HG03378 (cell line): ENCODE measurements around the gene NODAL.
"Not testable (repeated sequence)": the region's sequence is repeated elsewhere in the genome, so short reads cannot be mapped to it uniquely, and the experiment has no call there.

Experiments used
- ATAC-seq: cut with Tn5 transposase; IDR thresholded peaks from one replicate; pipeline ENCODE4 v1.9.1; 2021; ENCODE audit warnings: mild to moderate bottlenecking, moderate library complexity; ENCODE audit not compliant: unreplicated experiment

Gene NODAL

GRCh38 chr10:70441161-70441894 is at the start of gene NODAL:
TSS of gene NODAL (minus strand) at chr10:70441681. CDS start at chr10:70441667, 14 bp downstream.
- no peak for ATAC-seq

GRCh38 chr10:70490142-70490541 is 48.7 kb upstream of the NODAL start:
- ATAC-seq = no peak

- ATAC-seq = no peak
These were observed 46.3 kb upstream of the NODAL start for GRCh38 chr10:70487824-70488223.

GRCh38 chr10:70483872-70484271 is 42.4 kb upstream of the NODAL start:
- ATAC-seq = not testable (repeated sequence)

DNA sequence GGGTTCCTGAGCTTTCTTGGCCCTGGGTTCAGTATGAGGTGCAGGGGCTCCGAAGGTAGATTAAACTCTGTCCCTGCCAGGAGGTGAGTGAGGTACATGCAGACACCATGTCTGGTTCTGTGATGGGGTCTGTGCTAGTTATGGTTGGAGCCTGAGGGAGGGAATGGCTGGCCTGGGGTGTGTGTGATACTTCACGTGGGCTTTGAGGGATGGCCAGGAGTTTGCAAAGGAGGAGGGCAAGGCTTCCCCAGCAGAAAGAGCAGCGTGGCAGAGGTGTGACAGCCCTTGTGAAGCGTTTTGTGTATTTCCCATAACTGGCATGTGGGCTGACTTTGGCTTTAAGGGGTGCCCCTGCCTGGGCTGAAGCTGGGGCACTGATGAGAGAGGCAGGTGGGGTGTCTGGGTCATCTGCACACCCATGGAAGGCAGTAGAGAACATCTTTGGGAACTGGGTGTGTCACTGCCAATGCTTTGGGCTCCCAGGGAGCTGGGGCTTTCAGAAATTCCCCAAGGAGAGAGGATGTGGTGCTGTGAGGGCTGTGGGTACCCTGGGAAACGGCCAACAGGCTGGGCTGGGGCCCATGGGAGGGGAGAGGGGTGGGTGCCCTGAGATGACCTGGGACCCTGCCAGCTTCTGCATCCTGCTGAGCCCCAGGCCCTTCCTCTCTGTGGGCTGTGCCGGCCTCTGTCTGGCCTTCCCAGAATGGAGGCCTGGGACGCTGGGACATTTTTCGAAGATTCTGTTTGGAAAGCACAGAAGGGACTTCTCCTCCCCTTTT is 41.7 kb upstream of the NODAL start:
- no peak for ATAC-seq

- ATAC-seq = no peak
These were observed 40.5 kb upstream of the NODAL start for GRCh38 chr10:70481831-70482530.

DNA sequence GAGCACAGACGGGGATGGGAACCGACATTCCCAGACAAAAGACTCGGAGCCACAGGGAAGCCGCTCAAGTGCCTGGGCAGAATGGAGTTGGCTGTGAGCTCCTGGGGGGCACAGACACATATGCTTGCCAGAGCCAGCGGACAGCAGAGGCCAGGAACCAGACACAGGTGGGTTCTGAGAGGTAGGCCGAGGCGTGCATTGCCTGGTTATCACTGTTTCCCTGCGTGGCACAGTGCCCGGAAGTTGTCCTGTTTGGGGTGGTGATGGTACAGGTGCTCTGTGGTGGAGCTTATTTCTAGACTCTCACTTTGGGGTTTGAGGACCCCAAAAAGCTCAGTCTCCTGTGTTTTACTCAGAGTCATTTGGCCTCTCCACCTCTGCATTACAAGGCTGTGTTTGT is 39.6 kb upstream of the NODAL start:
- no peak for ATAC-seq

GRCh38 chr10:70480239-70480861 is 38.9 kb upstream of the NODAL start:
- ATAC-seq = no peak

GRCh38 chr10:70479626-70480238 is 38.3 kb upstream of the NODAL start:
- no peak for ATAC-seq

- ATAC-seq = no peak
These were observed 37.7 kb upstream of the NODAL start for GRCh38 chr10:70479165-70479581.

DNA sequence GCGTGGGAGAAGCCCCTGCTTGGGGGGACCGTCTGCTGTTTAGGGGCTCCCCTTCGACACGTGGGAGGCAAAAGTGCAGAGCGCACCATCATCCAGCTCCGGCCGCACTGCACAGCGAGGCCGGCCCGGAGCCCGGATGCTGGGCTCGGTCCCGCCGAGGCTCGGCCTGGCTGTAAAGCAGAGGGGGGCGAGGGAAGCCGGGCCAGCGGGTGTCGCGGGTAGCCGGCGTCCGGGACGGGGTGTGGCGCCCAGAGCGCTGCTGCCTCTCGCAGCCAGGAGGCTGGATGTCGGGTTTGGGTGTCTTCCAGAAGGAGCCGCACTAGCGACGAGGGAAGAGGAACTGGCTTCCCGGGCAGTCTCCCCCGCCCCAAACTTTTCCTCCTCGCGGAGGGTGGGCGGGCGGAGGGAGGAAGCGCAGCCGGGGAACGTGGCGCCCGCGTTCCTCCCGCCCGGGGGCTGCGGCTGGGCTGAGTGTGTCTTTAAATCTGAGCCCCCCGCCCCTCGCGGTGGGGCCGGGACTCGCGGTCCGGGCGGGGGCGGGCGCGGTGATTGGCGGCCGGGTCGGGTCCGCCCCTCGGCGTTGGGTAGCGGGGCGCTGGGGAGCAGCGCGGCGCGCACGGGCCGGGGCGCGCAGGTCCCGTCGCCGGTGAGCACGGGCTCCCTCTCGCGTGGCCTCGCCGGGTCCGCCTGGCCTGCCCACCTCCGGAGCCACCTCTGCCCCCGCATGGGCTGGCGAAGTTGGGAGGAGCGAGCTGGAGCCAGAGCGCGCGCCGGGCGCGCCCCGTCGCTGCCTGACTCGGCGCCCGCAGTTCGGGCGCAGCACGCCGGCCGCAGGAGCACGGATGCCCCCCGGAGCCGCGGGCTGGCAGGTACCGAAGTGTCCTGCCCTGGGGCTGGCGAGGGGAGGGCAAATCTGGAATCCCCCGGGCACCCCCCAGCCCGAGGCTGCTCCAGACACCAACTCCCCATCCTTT is 37.0 kb upstream of the NODAL start, which contains the start of gene PALD1:
PALD1 (plus strand) TSS at position 577 of the 974 bp plus-strand sequence. CDS start 47,185 bp downstream, outside the sequence.
- no peak for ATAC-seq

GRCh38 chr10:70477661-70478162 is 36.2 kb upstream of the NODAL start:
- no peak for ATAC-seq

- no peak for ATAC-seq
These were observed 35.0 kb upstream of the NODAL start for GRCh38 chr10:70476249-70477035.

GRCh38 chr10:70475661-70476060 is 34.2 kb upstream of the NODAL start:
- no peak for ATAC-seq

DNA sequence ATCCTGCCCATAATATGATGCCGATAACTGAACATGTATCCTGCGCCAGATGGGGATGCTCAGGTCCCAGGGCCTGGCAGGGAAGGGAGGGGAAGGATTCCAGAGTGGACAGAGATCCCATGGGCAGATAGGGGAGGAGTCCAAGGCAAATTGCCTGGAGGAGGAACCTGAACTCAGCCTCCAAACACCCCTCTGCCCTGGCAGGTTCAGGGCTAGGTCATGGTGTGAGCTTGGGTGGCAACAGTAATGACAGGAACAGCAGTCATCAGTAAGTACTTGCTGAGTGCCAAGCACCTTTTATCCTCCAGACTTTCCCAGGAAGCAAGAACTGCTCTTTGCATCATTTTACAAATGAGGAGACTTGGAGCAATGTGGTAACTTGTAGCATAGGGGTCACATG is 33.3 kb upstream of the NODAL start:
- ATAC-seq = no peak

- no peak for ATAC-seq
These were observed 31.4 kb upstream of the NODAL start for GRCh38 chr10:70472799-70473454.

- no peak for ATAC-seq
These were observed 25.5 kb upstream of the NODAL start for GRCh38 chr10:70466951-70467350.

DNA sequence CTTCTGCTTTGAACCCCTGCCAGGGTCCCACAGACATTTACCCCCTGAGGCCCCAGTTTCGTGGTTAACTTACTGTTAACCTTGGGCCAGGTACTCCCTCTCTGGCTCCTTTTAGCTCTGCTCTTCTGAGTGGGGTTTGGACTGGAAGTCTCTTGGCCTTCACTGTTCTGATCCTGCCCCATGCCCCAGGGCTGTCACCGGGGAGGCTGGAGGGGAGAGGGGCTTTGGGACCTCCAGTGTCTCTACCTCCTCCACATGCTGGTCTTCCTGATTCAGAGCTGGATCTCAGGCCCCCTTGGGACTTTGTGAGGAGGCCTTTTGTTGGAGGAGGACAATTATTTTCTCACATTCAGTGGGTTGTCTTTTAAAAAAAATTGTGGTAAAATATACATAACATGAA is 24.4 kb upstream of the NODAL start:
- ATAC-seq = no peak
